ENCODE results near the gene SH3BP4.

- TF ChIP-seq CTCF (conservative IDR thresholded peaks at IDR 0.05; ENCODE audit: low read depth, low read length) (no peak), EZH2 (IDR thresholded peaks at IDR 0.05; ENCODE audit: borderline replicate concordance, low read depth, low read length, poor library complexity, severe bottlenecking) (no peak)
These were observed 41.7 kb downstream of the SH3BP4 start for GRCh38 chr2:234993541-234993981.
